ENCODE measurements around the gene MYO7B.

GRCh38 chr2:127642706-127643438 lies 107.4 kb downstream of the MYO7B start:
- TF ChIP-seq CTCF (IDR thresholded peaks at IDR 0.05; ENCODE audit: low read length) = no peak
- TF ChIP-seq EZH2 (IDR thresholded peaks at IDR 0.05; ENCODE audit: borderline replicate concordance, low read length) = no peak

Data from OCI-LY1 (cell line).